ENCODE data around the gene CLSTN2.

Gene CLSTN2

DNA sequence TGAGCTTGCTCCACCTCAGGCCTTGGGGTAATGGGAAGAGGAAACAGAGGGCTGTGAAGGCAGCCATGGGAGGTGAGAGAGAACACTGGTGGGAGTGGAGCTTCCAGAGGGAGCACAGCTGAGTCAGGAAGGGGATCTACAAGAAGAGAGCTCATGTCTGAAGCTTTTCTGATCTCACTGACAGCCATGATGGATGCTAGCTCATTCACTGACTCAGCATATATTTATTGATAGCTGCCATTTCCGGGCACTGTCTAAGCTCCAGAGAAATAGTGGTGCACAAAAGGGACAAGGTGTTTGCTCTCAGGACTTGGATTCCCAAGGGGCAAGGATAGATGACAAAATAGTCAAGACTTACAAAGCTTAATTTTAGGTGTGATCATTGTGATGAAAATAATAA is 218.8 kb downstream of the CLSTN2 start:
- H3K36me3 Mint-ChIP-seq (ENCODE audit: low read depth), result no peaks in the 10 kb centered on the region
- no peak overlapping the region for H3K27ac Mint-ChIP-seq
- peaks cover 8% of the 10 kb centered on the region for H3K9me3 Mint-ChIP-seq
- peaks cover 8% of the 10 kb centered on the region for H3K27me3 Mint-ChIP-seq (ENCODE audit: low read depth, poor library complexity)
- peaks cover 6% of the 10 kb centered on the region for H3K4me1 Mint-ChIP-seq
- TF ChIP-seq CTCF (IDR thresholded peaks at IDR 0.05), result no peak
- H3K4me3 Mint-ChIP-seq, result no peak overlapping the region
- DNase-seq, result no peak

DNA sequence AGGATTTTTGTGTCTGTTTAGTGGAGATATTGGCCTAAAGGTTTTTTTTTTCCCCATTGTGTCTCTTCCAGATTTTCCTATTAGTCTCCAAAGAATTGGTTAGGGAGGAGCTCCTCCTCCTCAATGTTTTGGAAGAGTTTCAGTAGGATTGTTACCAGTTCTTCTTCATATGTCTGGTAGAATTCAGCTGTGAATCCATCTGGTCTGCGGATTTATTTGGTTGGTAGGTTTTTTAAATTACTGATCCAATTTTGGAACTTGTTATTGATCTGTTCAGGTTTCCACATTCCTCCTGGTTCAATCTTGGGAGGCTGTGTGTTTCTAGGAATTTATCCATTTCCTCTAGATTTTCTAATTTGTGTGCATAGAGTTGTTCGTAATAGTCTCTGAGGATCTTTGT is 222.2 kb downstream of the CLSTN2 start:
- no peak for DNase-seq
- H3K27ac Mint-ChIP-seq, result no peak overlapping the region
- H3K36me3 Mint-ChIP-seq (ENCODE audit: low read depth), result no peaks in the 10 kb centered on the region
- no peak overlapping the region for H3K4me3 Mint-ChIP-seq
- peaks cover 8% of the 10 kb centered on the region for H3K9me3 Mint-ChIP-seq
- no peaks in the 10 kb centered on the region for H3K4me1 Mint-ChIP-seq
- no peak for TF ChIP-seq CTCF (IDR thresholded peaks at IDR 0.05)
- peaks cover 1% of the 10 kb centered on the region for H3K27me3 Mint-ChIP-seq (ENCODE audit: low read depth, poor library complexity)

DNA sequence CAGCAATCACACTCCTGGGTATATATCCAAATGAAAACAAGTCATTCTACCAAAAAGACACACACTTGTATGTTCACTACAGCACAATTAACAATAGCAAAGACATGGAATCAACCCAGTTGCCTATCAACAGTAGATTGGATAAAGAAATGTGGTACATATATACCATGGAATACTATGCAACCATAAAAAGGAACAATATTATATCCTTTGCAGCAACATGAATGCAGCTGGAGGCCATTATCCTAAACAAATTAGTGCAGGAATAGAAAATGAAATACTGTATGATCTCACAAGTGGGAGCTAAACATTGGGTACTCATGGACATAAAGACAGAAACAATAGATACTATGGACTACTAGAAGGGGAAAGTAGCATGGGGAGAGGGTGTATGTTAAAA is 224.7 kb downstream of the CLSTN2 start:
- Mint-ChIP-seq H3K36me3 (ENCODE audit: low read depth) (no peaks in the 10 kb centered on the region), H3K27me3 (ENCODE audit: low read depth, poor library complexity) (peaks cover 2% of the 10 kb centered on the region), H3K9me3 (peaks cover 8% of the 10 kb centered on the region), H3K4me3 (no peak overlapping the region), H3K27ac (no peak overlapping the region), H3K4me1 (no peaks in the 10 kb centered on the region)
- DNase-seq, result no peak
- no peak for TF ChIP-seq CTCF (IDR thresholded peaks at IDR 0.05)

- no peak for DNase-seq
- H3K27ac Mint-ChIP-seq, result no peak overlapping the region
- H3K36me3 Mint-ChIP-seq (ENCODE audit: low read depth), result no peaks in the 10 kb centered on the region
- H3K27me3 Mint-ChIP-seq (ENCODE audit: low read depth, poor library complexity), result peaks cover 4% of the 10 kb centered on the region
- H3K4me1 Mint-ChIP-seq, result no peaks in the 10 kb centered on the region
- no peak overlapping the region for H3K4me3 Mint-ChIP-seq
- peaks cover 8% of the 10 kb centered on the region for H3K9me3 Mint-ChIP-seq
- no peak for TF ChIP-seq CTCF (IDR thresholded peaks at IDR 0.05)
These were observed 225.6 kb downstream of the CLSTN2 start for GRCh38 chr3:140160553-140160952.

GRCh38 chr3:140162551-140162950 is 227.6 kb downstream of the CLSTN2 start:
- Mint-ChIP-seq H3K4me1 (no peaks in the 10 kb centered on the region), H3K36me3 (ENCODE audit: low read depth) (no peaks in the 10 kb centered on the region), H3K27me3 (ENCODE audit: low read depth, poor library complexity) (peaks cover 4% of the 10 kb centered on the region), H3K27ac (no peak overlapping the region), H3K9me3 (peaks cover 8% of the 10 kb centered on the region), H3K4me3 (no peak overlapping the region)
- TF ChIP-seq CTCF (IDR thresholded peaks at IDR 0.05), result no peak
- no peak for DNase-seq

DNA sequence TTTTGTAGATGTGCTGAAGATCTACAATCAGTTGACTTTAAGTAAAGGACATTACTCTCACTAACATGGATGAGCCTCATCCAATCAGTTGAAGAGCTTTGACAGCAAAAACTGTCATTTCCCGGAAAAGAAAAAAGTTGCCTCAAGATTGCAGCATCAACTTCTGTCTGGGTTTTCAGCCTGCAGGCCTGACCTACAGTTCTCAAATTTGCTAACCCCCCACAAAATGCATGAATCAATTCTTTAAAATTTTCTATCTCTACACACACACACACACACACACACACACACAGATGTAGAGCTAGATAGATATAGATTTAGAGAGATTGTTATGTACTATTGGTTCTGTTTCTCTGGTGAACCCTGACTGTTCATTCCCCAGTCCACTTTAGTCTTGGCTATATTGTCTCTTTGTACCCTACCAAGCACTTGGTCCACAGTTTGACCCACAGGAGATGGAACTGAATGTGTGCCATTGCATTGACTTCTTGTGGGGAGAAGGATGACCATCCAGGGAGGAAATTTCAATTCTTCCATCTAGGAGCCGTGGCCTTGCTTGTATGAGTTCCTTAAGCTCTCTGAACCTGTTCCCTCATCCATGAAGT is 228.3 kb downstream of the CLSTN2 start:
- peaks cover 2% of the 10 kb centered on the region for H3K9me3 Mint-ChIP-seq
- no peak overlapping the region for H3K4me3 Mint-ChIP-seq
- no peak overlapping the region for H3K27ac Mint-ChIP-seq
- no peak for TF ChIP-seq CTCF (IDR thresholded peaks at IDR 0.05)
- no peaks in the 10 kb centered on the region for H3K4me1 Mint-ChIP-seq
- peaks cover 4% of the 10 kb centered on the region for H3K27me3 Mint-ChIP-seq (ENCODE audit: low read depth, poor library complexity)
- no peaks in the 10 kb centered on the region for H3K36me3 Mint-ChIP-seq (ENCODE audit: low read depth)
- no peak for DNase-seq

Data from nephron progenitor cell (in vitro differentiated cells).